GM18517 (cell line): ENCODE results near the gene RAC2.

ENCODE experiments used
- ATAC-seq: cut with Tn5 transposase; IDR thresholded peaks from one replicate; pipeline ENCODE4 v1.9.1; 2021; ENCODE audit warnings: mild to moderate bottlenecking, moderate library complexity; ENCODE audit not compliant: unreplicated experiment

Gene RAC2

DNA sequence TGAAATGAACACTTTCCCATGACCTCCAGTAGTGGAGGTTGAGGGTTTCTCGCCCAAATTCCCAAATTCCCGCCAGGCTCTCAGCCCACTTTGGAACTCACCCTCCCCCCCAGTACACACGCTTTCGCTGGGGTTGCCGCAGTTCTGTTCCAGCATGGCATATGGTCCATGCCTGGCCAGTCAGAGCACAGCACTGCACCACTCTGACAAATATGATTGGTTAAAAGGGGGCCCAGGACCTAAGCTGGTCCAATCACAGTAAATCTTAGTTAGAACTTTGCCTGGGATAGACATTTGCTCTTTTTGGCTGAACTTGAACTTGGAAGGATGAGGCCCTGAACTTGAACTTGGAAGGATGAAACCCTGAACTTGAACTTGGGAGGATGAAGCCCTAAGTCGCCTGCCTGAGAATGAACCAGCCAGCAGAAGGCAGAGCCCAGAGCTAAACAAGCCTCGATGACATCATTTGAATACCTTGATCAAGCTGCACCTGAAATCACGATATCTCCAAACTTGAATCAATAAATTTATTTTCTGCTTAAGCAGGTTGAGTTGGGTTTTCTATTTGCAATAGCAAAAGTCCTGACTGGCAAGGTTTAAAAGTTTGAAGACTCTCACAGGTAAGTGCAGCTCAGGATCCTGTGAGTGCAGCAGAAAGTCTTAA lies 19.2 kb downstream of the RAC2 start:
- ATAC-seq: no peak

DNA sequence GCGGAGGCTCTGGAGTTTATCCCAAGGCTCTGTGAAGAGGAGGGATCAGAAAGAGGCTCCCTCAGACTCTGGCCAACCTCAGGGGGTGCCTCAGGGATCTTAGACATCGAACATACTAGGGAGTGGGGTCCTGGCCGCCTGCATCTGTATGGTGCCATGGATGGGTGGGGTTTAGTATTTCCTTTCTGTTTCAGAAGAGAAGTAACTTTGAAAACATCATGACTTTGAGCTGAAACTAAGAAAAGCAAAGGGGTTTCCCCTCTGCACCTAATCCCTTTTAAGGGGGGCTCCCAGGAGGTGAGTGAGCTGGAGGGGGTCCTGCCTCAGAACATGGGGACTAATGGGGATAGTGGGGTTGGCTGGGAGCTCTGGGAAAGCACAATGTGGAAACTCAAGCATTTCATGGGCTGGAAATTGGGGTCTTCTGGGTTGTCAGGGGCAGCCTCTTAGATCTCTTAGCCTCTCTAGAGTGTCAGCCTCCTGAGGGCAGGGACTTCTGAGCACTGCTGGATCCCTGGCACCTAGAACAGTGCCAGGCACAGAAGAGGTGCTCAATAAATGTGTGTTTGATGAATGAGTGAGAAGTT lies 20.0 kb downstream of the RAC2 start:
- no peak for ATAC-seq

DNA sequence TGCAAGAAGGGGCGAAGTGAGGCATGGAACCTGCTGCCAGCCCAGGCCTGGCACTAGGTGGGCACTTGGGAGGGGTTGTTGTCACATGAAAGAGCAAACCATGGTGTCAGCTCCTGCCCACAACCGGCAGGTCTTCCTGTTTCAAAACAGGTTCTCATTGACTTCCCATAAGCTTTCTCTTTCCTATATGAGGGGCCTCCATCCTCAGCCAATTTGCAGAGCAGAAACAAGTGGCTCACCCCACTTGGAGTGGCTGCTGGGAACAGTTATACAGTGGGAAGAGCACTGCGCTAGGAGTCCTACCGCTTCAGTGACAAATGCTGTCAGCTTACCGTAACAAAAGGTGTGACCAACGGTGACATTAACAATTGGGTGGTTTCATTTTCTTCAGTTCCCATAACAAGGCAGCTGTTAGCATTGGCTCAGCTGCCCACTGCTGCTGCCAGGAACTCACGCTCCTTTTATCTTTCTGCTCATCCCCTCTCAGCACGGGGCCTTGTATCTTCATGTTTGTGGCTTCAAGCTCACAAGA lies 21.6 kb downstream of the RAC2 start:
- ATAC-seq: no peak

DNA sequence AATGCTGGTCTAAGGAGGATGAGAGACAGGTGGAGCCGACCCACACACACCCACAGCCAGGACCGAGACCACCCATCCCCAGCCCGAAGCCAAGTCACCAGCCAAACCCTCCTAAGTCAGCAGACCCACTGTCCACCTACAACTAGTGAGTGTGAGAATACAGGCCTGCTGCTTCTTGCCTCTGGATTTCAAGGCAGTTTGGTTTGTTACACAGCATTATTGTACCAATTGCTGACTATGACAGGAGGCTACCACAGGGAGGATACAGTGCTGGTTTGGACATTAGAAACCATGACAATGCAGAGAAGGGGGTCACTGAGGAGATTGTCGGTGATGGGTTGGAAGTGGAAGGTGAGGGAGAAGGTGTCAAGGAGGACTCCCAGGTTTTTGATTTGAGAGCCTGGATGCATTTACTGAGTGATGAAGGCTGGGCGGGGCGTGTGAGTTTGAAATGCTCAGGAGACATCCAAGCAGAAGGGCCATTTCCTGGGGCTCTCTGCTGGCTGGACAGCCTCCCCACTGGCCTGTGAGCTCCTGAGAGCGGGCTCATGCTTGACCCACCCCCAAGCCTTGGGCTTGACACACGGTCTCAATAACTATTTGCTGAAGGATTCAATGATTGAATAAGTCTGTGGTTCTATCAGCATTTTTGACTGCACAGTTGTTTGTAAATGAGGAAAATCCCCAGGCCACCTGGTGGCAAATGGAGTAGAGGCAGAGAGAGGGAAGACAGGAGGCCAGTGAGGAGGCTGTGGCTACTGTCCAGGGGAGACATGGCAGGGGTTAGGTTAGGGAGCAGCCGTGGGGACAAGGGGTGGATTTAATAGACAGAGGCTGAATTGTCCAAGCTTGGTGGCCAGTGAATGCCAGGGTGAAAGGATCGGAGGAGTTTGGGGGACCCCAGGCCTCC lies 22.4 kb downstream of the RAC2 start:
- no peak for ATAC-seq

DNA sequence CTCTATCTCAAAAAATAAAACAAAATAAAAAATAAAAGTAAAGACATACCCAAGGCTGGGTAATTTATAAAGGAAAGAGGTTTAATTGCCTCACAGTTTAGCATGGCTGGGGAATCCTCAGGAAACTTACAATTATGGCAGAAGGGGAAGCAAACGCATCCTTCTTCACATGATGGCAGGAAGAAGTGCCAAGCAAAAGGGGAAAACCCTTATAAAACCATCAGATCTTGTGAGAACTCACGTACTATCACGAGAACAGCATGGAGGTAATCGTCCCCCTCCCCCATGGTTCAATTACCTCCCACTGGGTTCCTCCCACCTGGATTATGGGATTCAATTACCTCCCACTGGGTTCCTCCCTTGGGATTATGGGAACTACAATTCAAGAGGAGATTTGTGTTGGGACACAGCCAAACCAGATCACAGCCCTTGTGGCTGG lies 23.5 kb downstream of the RAC2 start:
- no peak for ATAC-seq

DNA sequence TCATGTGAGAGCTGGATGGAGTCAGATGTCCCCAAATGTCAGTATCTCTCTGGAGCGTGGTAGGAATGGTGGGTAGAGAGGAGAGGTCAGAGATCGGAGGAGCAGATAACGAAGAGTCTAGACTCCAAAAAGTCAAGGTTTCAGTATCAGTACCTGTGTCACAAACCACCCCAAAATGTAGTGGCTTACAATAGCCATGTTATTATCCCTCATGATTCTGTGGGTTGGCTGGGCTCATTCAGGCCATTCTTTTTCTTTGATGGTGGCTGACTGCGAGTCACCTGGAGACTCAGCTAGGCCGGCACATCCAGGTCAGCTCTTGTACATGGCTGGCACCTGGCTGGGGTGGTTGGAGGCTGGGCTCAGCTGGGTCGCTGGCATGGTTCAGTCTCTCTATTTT lies 24.5 kb downstream of the RAC2 start:
- peak; percentile 12 for ATAC-seq

DNA sequence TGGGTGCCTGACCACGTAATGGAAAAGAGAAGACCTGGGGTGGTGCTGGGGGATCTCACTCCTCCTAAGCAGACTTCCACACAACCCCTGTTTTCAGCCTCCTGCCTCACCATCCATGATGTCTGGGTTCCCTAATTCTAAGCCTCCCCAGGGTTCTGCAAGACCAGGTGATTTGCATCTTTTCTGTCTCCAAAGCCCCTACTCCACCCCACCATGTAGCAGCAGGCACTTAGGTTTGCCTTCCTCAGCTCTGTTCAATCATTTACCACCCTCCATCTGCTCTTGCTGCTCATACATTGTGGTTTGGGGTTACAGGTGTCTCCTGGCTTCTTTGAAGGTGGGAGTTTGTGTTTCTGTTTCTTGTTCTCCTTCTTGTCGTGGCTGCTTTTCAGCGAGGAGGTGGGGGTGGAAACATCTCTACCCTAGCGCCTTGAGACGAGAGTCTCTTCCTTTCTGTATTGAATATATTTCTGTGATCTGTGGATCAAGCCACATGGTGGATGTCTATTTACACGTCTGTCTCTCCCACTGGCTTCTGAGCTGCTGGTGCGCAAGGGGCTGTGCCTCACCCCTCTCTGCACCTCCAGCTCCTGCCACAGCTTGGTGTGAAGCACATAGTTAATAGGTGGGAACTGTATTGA lies 25.2 kb downstream of the RAC2 start:
- peak; percentile 83 for ATAC-seq

DNA sequence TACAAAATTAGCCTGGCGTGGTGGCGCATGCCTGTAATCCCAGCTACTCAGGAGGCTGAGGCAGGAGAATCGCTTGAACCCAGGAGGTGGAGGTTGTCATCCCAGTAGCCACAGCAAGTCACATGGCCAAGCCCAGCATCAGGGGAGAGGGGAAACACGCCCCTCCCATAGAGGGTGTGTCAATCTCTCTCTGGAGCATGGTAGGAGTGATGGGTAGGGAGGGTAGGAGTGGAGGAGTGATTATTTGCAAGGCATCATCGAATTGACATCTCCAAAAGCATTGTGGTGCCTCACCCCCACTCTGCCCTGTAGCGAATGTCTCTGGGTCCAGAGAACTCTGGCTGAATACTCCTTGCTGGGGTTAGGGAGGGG lies 25.7 kb downstream of the RAC2 start:
- peak; percentile 12 for ATAC-seq

DNA sequence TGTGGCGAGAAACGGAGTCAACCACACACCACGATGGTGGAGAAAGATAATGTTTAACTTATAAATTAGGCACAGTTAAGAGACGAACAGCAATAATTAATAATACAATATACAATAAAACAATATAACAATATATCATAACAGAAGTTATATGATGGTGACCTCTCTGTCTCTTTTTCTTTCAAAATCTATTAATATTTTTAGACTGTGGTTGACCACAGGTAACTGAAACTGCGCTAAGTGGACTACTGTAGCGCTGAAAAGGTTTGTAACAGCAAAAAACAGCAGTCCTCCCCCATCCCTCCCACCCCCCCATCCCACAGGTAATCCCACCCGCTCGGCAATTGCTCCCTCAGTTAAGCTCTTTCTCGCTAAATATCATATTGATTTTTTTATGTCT lies 28.2 kb downstream of the RAC2 start:
- ATAC-seq: no peak

DNA sequence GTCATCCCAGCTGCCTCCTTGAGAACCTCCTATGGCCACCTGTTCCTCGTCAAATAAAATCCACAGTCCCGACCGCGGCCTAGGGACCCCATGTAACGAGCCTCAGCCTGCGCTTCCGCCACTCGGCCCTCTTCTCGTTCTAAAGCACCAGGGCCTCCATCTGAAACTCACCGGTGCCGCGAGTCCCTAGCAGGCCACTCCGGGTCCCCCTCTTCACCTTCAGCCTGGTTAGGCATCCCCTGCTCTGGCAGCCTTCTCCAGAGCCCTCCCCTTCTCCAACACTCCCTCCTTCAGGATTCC lies 29.4 kb downstream of the RAC2 start:
- no peak for ATAC-seq

DNA sequence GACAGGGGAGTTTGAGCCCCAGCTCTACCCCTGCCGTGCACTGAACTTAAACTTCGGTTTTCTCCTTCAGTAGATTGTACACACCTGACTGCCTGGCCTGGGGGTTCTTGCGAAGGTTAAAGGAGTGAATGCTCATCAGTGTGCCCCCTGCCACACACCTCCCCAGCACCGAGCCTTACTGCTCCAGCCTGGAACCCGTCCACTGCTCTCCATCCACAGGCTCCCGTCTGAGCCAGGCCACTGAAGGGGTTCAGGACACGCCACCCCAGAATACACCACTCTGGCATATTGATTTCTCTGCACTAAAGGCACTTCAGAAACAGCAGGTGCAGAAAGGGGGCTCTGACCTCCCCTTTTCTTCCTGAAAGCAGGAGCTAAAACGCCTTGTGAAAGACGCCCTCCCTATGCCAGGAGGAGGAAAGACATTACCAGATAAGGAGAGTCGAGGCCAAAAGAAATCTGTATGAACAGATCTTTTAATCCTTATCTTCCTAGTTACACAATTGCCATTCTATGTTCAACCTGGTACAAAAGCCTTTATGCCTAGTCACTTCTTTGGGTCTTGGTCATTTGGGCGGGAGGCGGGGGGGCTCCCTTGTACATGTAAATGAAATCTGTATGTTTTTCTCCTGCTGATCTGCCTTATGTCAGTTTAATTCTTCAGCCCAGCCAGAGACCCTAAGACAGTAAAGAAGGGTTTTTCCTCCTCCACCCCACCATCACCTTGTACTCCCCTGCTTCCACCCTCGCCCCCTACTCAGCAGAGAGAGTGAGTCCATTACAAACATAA lies 29.9 kb downstream of the RAC2 start:
- ATAC-seq: no peak

DNA sequence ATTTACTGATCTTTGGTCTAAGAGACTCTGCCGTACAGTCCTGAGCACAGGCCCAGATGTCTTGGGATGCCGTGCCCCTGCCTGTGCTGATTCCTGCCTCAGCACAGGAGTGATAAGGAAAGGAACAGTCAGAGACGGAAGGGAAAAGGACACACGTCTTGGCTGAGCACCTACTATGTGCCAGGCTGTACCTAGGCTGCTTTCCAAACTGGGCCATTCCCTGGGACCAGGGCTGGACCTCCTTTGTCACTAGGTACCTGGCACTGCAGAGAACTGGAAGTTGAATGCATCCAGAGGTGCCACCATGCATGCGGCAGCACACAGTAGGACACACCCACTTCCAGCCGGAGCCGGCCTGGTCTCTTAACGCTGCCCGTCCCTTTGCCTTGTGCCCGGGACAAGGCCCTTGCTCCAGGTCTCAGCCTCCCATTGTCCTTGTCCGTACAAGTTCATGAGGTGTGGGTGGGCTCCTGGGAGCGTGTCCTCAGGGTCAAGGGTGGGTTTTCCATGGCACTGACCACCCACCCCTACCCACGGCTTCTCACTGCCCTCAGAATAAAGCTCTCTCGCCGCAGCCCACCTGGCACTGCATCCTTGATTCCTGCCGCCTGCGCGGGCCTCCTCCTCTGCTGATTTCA lies 30.7 kb downstream of the RAC2 start:
- no peak for ATAC-seq

DNA sequence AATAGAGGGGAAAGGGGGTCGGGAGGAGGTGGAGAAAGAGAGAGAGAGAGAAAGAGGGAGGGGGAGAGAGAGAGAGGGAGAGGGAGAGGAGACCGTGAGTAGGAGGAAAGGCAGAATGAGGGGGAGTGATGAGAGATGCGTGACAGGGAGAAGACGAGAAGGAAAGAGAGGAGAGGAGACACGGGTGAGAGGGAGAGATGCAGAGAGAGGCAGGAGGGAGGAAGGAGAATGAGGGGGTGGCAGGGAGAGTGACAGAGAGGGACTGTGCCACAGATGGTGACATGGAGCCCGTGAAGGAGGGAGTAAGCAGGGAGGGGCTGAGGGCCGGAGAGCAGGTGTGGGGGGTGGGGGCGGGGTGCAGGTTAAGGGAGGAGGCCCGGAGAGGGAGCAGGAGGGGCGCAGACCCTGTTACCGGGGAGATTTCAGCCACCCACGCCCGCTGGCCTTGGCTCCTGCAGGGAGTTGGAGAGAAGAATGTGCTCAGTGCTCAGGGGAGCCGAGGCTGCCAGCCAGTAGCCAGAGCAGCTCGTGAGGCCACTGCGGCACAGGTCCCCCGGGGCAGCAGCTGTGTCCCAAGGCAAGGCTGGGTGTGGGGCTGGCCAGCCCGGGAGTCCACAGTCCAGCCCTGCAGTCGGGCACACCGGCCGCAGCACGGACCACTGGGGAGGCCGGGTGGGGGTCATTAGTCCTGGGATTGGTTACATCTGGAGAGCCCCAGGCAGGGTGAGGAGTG lies 31.7 kb downstream of the RAC2 start, which contains the start of gene SSTR3:
SSTR3 (minus strand) TSS at position 304 of the 733 bp plus-strand sequence. CDS start 4,674 bp downstream, outside the sequence.
- ATAC-seq: no peak

DNA sequence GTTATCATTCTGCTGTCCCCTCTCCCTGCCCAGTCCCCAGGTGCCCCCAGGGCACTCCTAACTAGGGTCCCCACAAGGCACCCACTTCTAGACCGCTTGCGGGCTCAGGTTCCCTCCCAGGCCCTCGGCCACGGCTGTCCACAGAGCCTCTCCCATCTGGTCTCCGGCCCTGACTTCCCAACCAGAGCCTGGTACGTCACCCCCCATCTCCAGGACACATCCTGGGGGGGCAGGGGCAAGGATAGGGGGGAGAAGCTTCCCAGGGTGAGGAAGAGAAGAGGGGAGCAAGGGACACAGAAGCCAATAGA lies 32.2 kb downstream of the RAC2 start:
- ATAC-seq: no peak

DNA sequence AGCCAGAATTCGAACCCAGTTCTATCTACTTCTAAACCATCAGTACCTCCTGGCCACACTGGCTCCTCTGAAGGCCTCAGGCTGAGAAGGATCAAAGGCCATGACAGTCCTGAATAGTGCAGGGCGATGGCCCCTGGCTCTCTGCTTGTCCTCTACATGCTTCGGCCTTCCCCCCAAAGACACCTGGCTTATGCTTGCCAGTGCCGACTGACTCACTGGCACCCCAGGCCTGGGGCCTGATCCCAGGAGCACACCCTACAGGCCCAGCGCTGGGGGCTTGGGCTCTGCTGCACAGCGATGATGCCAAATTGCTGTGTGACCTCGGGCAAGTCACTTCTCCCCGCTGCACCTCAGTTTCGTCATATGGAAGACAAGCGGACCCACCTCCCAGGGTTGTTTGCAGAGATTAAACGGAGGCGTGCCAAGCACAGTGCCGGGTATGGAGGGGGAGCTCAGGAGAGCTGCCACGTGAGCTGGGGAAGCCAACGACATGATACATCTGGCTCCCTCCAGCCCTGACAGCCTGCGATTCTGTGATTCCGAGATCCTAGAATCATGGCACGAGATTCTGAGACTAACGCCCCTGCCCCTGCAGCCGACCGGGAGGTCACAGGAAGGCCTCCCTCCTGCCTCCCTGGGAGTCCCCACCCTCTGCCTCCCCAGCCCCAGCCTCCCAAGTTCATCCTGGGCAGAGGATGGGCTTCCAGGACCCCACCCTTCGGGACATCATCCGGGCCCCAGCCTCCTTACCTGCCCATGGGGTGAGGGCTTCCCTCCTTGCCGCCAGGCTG lies 32.8 kb downstream of the RAC2 start:
- ATAC-seq: no peak

DNA sequence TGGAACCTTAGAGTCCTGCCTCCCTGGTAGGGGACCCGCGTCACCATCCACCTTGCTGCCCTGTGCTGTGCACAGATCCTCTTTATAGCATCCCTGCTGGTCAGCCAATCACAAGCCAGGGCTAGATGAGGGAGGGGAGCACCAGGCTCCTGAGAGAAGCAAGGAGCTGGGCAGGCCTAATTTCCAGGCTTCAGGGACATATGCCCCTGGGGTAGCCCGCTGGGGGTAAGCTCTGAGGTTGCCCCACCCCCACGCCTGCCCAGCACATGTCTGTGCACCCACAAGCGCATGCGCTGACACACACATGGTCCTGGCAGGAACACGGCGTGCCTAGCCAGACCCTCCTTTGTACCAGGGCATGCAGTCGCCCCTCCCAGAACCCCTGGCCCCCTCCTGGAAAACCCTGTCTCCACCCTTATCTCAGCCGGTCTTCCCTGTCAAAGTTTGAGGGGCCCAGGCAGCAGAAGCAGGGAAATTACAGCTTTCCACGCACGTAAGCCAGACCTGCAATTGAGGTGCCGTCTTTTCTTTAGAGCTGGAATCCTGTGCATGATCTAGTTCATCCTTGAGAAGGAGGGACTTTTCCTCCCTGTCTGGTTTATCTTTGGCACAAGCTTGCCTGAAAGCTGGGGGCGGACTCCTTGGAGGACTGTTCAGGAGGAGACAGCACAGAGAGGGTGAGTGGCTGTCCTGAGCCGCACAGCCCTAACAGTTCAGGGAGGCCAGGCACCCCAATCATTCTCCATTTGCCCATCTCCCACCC lies 33.8 kb downstream of the RAC2 start:
- no peak for ATAC-seq

DNA sequence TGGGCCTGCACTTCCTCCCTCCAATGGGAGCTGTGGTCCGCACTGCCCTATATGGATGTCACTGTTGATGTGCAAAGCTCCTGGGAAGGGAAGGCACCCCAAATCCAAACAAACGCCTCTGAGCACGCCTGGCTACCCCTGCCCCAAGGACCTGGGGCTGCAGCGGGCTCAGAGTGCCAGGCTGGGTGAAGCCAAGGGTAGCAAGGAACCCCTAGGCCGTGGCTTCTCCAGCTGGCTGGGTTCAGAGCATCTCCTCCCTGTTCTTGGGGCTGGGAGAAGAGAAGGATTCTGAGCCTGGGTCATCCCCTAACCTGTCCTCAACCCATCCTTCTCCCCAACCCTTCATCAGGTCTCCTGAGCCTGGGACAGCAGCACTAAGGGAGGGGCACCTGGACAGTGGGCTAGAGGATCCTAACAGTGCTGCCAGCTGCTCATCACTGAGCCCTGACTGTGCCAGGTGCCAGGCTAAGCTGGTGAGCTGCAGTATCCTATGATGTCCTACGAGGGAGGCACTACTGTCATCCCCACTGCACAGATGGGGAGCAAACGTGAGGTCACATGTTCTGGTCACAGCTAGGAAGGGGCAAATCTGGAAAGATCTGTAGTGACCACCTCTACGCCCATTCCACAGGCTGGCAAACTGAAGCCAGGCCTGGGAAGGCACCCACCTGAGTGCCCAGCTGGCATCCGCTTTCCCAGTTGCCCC lies 34.8 kb downstream of the RAC2 start:
- ATAC-seq: no peak
